Kidney tubule cell (primary cell): ENCODE measurements around the gene VSTM2B.
"Not testable (repeated sequence)": the region's sequence is repeated elsewhere in the genome, so short reads cannot be mapped to it uniquely, and the experiment has no call there.

Source experiments
- DNase-seq: peaks from one replicate; pipeline ENCODE4 v3.0.0-alpha.2; 2018; ENCODE audit warnings: low spot score

VSTM2B gene

GRCh38 chr19:29525901-29526729 is at the start of gene VSTM2B:
TSS of gene VSTM2B (plus strand) at chr19:29525994. CDS start at chr19:29526584, 590 bp downstream.
- no peak for DNase-seq

- DNase-seq: no peak
Measured at GRCh38 chr19:29476528-29476927, 49.3 kb upstream of the VSTM2B start.

- DNase-seq: no peak
Measured at GRCh38 chr19:29477831-29478577, 47.8 kb upstream of the VSTM2B start.

- DNase-seq: peak; percentile 5
Measured at GRCh38 chr19:29478578-29479565, 46.9 kb upstream of the VSTM2B start.

GRCh38 chr19:29479941-29480340 is 45.9 kb upstream of the VSTM2B start:
- no peak for DNase-seq

GRCh38 chr19:29480507-29480906 is 45.3 kb upstream of the VSTM2B start:
- no peak for DNase-seq

- DNase-seq: no peak
Measured at GRCh38 chr19:29482855-29483640, 42.7 kb upstream of the VSTM2B start.

- no peak for DNase-seq
Measured at GRCh38 chr19:29483641-29483920, 42.2 kb upstream of the VSTM2B start.

GRCh38 chr19:29483944-29484581 is 41.7 kb upstream of the VSTM2B start:
- DNase-seq: no peak

- DNase-seq: no peak
Measured at GRCh38 chr19:29484876-29485275, 40.9 kb upstream of the VSTM2B start.

- DNase-seq: no peak
Measured at GRCh38 chr19:29485293-29485692, 40.5 kb upstream of the VSTM2B start.

GRCh38 chr19:29486961-29487360 is 38.8 kb upstream of the VSTM2B start:
- DNase-seq: not testable (repeated sequence)

GRCh38 chr19:29487432-29487831 is 38.4 kb upstream of the VSTM2B start:
- DNase-seq: no peak

GRCh38 chr19:29488316-29488715 is 37.5 kb upstream of the VSTM2B start:
- DNase-seq: no peak

GRCh38 chr19:29489172-29489951 is 36.4 kb upstream of the VSTM2B start:
- DNase-seq: no peak

- no peak for DNase-seq
Measured at GRCh38 chr19:29491491-29491890, 34.3 kb upstream of the VSTM2B start.

- no peak for DNase-seq
Measured at GRCh38 chr19:29491995-29492577, 33.7 kb upstream of the VSTM2B start.

- DNase-seq: no peak
Measured at GRCh38 chr19:29492769-29493168, 33.0 kb upstream of the VSTM2B start.

GRCh38 chr19:29495091-29495490 is 30.7 kb upstream of the VSTM2B start:
- no peak for DNase-seq
